AG10803 (cell line): ENCODE results near the gene C11orf16.
A peak's percentile ranks its signal among the peaks of the same experiment; 100 is the strongest.
"Not testable (repeated sequence)": the region's sequence is repeated elsewhere in the genome, so short reads cannot be mapped to it uniquely, and the experiment has no call there.

Experiments used
- DNase-seq: peaks from one replicate; pipeline ENCODE4 v3.0.0; 2010; ENCODE audit warnings: low read depth
- H3K4me3 ChIP-seq: 2 replicates; pipeline ENCODE4 v1.5.1; 2011; ENCODE audit warnings: mild to moderate bottlenecking, low read length, control low read depth
- CTCF ChIP-seq: conservative IDR thresholded peaks from 2 replicates; pipeline ENCODE4 v1.5.1; 2011; ENCODE audit warnings: mild to moderate bottlenecking, low read length, control low read depth, inconsistent platforms

C11orf16 gene

GRCh38 chr11:8910649-8911026, 22.1 kb downstream of the C11orf16 start:
- no peak for TF ChIP-seq CTCF
- H3K4me3 ChIP-seq = peak overlapping the region; percentile 69
- DNase-seq = no peak

- no peak overlapping the region for H3K4me3 ChIP-seq
- TF ChIP-seq CTCF = no peak
- DNase-seq = no peak
Observed at GRCh38 chr11:8908099-8908498, 24.6 kb downstream of the C11orf16 start.

GRCh38 chr11:8907116-8907515, 25.6 kb downstream of the C11orf16 start:
- TF ChIP-seq CTCF = no peak
- no peak overlapping the region for H3K4me3 ChIP-seq
- DNase-seq = no peak

GRCh38 chr11:8905528-8906165, 27.1 kb downstream of the C11orf16 start:
- peak; percentile 91 for DNase-seq
- H3K4me3 ChIP-seq = no peak overlapping the region
- TF ChIP-seq CTCF = no peak

- TF ChIP-seq CTCF = no peak
- DNase-seq = no peak
- H3K4me3 ChIP-seq = no peak overlapping the region
Observed at GRCh38 chr11:8899119-8899753, 33.5 kb downstream of the C11orf16 start.

- not testable (repeated sequence) for DNase-seq, H3K4me3 ChIP-seq
Observed at GRCh38 chr11:8891185-8891584, 41.6 kb downstream of the C11orf16 start.

GRCh38 chr11:8886322-8886721, 46.4 kb downstream of the C11orf16 start:
- no peak overlapping the region for H3K4me3 ChIP-seq
- DNase-seq = no peak
- no peak for TF ChIP-seq CTCF

GRCh38 chr11:8881585-8881984, 51.2 kb downstream of the C11orf16 start:
- DNase-seq, H3K4me3 ChIP-seq: not testable (repeated sequence)
